ENCODE results near the gene MED12.
A peak's percentile ranks its signal among the peaks of the same experiment; 100 is the strongest.
"Not testable (repeated sequence)": the region's sequence is repeated elsewhere in the genome, so short reads cannot be mapped to it uniquely, and the experiment has no call there.

Gene MED12

DNA sequence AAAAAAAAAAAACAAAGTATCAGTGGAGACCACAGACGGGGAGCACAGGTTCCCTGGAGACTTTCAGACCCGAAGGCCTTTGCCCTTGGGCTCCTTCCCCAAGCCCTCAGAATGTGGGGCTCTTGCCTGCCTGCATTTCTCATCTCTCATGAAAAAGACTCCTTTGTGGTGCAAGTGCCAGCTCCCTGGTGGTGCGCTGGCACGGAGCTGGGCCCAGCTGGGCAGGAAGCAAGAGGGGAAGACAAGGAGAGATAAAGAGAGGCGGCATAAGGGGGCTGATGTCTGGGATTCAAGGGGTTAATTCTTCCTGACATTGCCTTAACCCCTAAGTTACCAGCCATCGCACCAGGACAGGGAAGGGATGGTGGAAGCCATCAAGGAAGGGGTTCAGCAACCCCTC is 48.1 kb downstream of the MED12 start:
- no peak for DNase-seq

DNA sequence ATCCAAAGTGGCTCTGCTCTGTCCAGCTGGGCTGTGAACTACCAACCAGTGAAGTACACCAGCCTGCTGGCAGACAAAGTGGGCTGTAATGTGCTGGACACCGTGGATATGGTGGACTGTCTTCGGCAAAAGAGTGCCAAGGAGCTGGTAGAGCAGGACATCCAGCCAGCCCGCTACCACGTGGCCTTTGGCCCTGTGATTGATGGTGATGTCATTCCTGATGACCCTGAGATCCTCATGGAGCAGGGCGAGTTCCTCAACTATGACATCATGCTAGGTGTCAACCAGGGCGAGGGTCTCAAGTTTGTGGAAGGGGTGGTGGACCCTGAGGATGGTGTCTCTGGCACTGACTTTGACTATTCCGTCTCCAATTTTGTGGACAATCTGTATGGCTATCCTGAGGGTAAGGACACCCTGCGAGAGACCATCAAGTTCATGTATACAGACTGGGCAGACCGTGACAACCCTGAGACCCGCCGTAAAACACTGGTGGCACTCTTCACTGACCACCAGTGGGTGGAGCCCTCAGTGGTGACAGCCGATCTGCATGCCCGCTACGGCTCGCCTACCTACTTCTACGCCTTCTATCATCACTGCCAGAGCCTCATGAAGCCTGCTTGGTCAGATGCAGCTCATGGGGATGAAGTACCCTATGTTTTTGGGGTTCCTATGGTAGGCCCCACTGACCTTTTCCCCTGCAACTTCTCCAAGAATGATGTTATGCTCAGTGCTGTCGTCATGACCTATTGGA is 48.8 kb downstream of the MED12 start:
- no peak for DNase-seq

GRCh38 chrX:71168134-71168533 is 49.7 kb downstream of the MED12 start:
- no peak for DNase-seq

DNA sequence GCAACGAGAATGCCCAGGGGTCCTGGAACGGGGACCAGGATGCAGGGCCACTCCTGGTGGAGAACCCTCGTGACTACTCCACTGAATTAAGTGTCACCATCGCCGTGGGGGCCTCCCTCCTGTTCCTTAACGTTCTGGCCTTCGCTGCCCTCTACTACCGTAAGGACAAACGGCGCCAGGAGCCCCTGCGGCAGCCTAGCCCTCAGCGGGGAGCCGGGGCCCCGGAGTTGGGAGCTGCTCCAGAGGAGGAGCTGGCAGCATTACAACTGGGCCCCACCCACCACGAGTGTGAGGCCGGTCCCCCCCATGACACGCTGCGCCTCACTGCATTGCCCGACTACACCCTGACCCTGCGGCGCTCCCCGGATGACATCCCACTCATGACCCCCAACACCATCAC is 51.2 kb downstream of the MED12 start:
- DNase-seq = no peak

DNA sequence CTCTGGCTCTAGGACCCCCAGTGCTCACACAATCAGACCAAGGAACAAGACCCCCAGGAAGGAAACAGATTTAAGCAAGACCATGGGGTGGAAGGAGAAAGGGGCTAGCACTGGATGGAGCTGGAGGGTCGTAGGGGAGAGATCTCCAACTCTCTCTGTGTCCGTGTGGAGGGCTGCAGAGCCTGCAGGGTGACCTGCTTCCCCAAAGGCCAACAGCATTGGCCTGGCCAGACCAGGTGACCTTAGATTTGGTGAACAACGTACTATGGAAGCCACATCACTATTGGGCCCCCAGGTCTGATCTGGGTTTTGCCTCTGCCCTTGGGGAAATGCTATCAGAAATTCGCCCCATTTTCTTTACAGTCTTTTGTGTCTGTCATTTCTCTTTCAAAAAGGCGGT is 52.3 kb downstream of the MED12 start:
- no peak for DNase-seq

- no peak for DNase-seq
Measured at GRCh38 chrX:71171110-71171801, 52.9 kb downstream of the MED12 start.

DNA sequence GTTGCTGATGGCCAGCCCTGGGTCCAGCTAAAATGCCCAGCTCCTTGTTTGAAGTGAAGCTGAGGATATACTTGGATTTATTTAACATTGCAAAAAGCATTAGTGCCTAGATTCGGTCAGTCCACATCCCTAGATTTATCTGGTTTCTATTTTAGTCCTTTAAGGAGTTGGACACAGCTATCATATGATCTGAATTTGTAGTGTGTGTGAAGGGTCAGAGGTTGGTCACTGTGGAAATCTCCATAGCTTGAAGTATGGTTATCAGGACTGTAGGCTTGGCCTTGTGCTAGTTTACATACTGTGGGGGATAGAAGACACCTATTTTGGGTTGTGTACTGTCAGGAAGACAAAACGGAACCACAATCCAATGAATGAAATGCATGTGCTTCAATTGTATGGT is 55.0 kb downstream of the MED12 start:
- no peak for DNase-seq

DNA sequence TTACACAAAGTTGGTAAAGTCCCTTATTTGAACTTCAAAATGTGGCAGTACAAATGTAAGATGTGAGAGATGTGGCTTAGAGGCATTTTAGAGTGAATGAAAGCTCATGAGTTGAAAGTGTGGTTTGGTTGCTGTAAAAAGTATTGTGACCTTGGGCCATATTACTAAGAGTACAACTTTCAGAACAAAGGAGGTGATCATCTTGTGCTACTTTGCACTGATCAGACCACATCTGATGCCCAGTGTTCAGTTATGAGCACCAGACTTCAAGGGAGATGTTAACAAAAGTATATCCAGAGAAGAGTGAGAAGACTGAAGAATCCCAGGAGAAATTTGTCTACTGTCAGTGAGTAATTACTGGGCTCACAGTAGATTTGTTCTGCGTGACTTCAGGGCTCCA is 56.4 kb downstream of the MED12 start:
- no peak for DNase-seq

DNA sequence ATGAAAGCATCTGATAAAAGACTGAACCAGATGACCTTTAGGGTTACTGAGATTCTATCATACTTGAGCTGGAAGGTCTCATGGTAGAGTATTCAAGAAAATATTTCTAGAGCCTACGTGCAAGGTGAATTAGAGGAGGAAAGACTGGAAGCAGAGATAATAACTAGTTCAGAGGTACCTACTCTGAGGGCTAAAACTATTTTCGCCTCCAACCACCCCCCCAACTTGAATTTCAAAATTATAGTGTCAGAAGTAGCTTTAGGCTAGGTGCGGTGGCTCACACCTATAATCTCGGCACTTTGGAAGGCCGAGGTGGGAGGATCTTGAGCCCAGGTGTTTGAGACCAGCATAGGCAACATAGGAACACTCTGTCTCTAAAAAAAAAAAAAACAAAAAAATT is 57.1 kb downstream of the MED12 start:
- DNase-seq = no peak

- no peak for DNase-seq
Measured at GRCh38 chrX:71177327-71177726, 58.9 kb downstream of the MED12 start.

GRCh38 chrX:71178908-71179307 is 60.5 kb downstream of the MED12 start:
- DNase-seq = peak; percentile 32

- not testable (repeated sequence) for DNase-seq
Measured at GRCh38 chrX:71180579-71181265, 62.3 kb downstream of the MED12 start.

DNA sequence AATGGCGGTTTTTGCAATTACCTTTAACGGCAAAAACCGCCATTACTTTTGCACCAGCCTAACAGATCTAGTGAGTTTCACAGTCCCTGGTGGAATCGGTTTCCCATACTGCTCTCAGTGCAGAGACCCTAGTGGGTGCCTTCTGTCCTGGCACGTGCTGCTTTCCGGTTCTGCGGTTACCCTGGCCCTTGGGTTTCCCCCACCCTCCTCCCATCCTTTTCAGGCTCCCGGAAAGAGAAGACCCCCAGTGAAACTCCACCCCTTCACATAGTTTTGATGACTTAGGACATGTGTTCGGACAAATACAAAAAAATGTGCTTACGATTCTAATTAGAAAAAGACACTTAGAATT is 63.1 kb downstream of the MED12 start:
- peak; percentile 25 for DNase-seq

DNA sequence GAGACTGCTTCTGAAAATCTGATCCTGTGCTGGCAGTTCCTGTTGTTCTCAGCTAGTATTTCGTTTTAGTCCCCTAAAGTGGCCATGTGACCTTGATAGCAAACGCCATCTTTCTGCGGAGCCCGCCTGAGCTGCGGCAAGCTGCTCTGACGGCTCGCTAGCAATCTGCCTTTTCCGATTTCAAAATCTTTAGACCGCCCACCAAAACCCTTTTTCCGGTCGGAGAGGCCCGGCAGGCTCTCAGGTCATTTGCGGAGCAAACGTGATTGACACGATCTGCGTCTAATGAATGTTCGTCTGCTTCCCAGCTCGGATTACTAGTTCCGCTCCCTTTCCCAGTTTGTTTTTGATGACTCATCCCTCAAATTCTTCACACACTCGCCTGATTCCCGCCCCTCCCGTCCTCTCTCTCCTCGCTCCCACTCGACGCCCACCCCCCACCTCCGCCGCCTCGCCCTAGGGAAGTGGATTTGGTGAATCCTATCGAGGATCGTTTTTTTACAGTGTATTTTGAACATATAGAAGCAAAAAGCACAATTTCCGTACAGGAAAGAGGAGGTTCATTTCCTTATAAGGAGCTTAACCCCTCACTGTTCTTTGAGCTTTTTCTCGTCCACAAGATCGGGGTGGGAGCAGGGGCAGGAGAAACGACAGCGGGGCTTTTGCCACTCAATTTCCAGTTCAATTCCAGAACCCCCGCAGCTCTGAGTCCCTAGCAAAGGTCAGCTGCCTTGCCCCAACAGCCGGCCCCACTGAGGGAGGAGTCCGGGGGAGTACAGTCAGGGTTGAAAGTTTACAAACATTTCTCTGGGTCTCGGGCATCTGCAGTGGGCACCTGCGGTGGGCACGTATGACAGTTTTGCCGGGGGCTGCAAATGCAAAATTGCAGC is 63.8 kb downstream of the MED12 start:
- DNase-seq = peak; percentile 63

DNA sequence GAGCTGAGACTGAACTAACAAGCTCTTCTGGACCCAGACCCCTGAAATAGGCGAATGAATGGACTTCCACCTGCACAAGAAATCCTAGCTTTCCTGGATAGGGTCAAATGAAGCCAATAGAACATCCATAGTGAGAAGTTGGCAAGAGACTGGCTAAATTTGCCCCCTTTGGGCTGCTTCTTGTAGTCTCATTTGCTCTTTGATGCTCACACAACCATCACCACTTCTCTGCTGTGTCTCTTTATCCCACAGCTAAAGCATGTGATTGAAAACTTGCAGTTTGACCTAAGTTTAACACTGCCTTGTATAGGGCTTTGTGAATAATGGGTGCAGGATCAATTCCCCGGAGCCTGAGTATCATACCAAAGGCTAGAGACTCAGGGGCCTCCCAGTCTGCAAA is 64.5 kb downstream of the MED12 start:
- DNase-seq = no peak

DNA sequence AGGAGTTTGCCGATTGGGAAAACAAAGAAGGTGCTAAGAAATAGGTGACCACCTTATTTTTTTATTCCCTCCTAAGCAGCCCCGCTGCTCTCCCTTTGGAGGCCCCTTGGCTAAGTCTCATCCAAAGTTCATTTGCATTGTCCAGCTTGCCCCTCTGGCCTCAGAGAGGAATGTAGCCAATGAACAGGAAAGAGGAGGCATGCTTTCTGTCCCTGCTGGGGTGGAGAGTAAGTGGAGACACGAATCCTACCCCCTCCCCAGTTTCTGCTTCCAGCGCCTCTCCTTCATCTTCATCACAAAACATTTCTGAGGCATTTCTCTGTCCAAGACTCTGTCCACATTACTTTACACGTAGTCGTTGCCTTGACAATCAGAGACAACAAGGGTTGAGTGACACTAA is 64.9 kb downstream of the MED12 start:
- no peak for DNase-seq

- DNase-seq = no peak
Measured at GRCh38 chrX:71184092-71184491, 65.7 kb downstream of the MED12 start.

DNA sequence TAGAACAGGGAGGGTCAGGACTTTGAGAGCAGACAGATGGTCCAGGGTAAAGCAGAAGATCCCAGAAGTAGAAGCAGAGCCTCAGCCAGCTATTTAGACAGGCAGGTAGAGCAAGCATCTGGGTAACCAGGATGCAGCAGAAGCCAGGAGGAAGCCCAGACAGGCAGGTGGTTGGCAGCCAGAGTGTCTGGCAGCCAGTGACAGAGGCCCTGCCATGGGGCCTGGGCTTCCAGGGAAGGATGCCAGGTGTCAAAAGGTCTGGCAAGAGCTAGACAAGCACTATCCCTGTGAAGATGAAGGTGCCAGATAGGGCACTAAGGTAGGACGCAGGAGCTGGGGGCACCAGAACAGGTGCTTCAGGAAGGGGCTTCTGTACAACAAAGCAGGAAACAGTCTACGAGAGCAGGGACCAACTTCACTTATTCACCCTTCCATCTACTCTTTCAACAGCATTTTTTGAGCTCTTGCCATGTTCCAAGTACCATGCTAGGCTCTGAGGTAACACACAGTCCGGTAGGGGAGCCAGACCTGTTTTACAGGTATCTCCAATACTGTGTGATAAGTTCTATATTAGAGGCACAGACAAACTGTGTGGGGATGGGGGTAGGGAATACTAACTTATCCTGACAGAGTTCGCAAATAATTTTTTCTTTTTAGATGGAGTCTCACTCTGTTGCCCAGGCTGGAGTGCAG is 66.6 kb downstream of the MED12 start:
- DNase-seq = no peak

DNA sequence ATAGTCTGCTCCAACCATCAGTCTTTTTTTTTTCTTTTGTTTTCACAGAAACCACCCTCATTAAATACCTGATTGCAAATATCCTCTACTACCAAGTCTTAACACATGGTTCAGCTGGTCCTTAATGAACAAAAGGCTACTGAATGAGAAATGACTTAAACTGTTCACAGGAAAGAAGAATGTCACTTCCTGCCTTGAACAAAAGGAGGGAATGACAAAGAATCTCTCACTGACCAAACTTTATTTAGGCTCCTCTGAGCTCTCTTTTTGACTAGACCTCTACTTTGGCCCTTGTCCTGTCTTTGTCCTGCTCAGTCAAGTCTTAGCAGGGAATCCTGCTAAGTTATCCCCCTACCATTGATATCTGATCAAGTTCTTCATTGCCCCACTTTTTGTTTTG is 72.9 kb downstream of the MED12 start:
- no peak for DNase-seq

Measured in T-helper 9 cell (primary cell).